Motor neuron (in vitro differentiated cells): Measurements from ENCODE around the gene RPL35. TPM values are rescaled to one million over a fixed set of nuclear protein-coding genes. Genes with fewer than 3 reads are reported as not detected.
"Not testable (repeated sequence)": the region's sequence is repeated elsewhere in the genome, so short reads cannot be mapped to it uniquely, and the experiment has no call there.

Experiments
- ATAC-seq, 8 experiments: fragments of 200-7000 bp; cut with Tn5 transposase; replicated peaks in 6 of 8; 2 replicates each; pipeline ENCODE4 v1.8.0; 2021; ENCODE audit warnings: mild to moderate bottlenecking in 8 of 8, moderate library complexity in 8 of 8
- H3K27ac ChIP-seq, 2 donors: fragments of 250-450 bp; sonication (Bioruptor Pico); 2 replicates each; pipeline ENCODE4 v1.9.0; 2021; ENCODE audit warnings: antibody characterized with exemption in 2 of 2, mild to moderate bottlenecking in 2 of 2, moderate library complexity in 1 of 2
- H3K4me1 ChIP-seq, 2 donors: fragments of 250-450 bp; sonication (Bioruptor Pico); replicated peaks in 1 of 2; 2 replicates each; pipeline ENCODE4 v1.6.1; 2021; ENCODE audit warnings: antibody characterized with exemption in 2 of 2, mild to moderate bottlenecking in 2 of 2, moderate library complexity in 1 of 2
- H3K4me3 ChIP-seq, 5 donors: fragments of 250-450 bp; sonication (Bioruptor Pico); 2 replicates each; pipeline ENCODE4 v1.9.0; 2021; ENCODE audit warnings: antibody characterized with exemption in 5 of 5, mild to moderate bottlenecking in 5 of 5, moderate library complexity in 4 of 5
- WGBS, 10 experiments: fragments of 450-650 bp; shearing (Covaris generic); methylation state at CpG; one replicate each; pipeline ENCODE4 v1.0.0; 2022; 5-methylcytosine and 5-hydroxymethylcytosine counted together
- in situ Hi-C, 9 experiments: fragments of 400-800 bp; cut with MboI; loops; one replicate each; pipeline ENCODE4 v1.15.0; 2021; ENCODE audit warnings: low sequenced_read_pairs in 9 of 9, low pct_unique_long_range_greater_than_20kb in 2 of 9; ENCODE audit not compliant: unreplicated experiment in 9 of 9
- total RNA-seq, 8 experiments: library from RNA; unstranded; fragments of 300-600 nt; gene quantifications; 2 replicates each; pipeline versions ENCODE4 v1.2.3 to v1.2.4, GENCODE V29; 2022

RPL35 gene
- total RNA-seq, 8 experiments from 2014 or later: 2,145 to 3,545 (median 3,108) TPM

GRCh38 chr9:124855566-124855943, 6.2 kb downstream of the RPL35 start:
- H3K27ac ChIP-seq: no peak overlapping the region
- H3K4me1 ChIP-seq: peaks cover 8 to 10% of the 10 kb centered on the region in 2 donors
- in situ Hi-C loops: loop anchor here in 3 of 9 experiments (10.0 to 25.0 kb wide), 2 partner anchors 81 to 93 kb away; partner anchors contain the start of genes NR6A1 (in 3 of the 3) and OLFML2A (in 2 of the 3)
- ATAC-seq: no peak
- 92% methylated on average over 9 of the region's 18 CpGs; no CpG with 5 or more reads in 9 of the 10 experiments for WGBS, 10 experiments
- H3K4me3 ChIP-seq: no peak overlapping the region

- no peak for ATAC-seq
- 29 to 80% (median 58%) methylated on average over 1 to 5 of the region's 7 CpGs; no CpG with 5 or more reads in 3 of the 10 experiments for WGBS, 10 experiments
- H3K27ac ChIP-seq: peak overlapping the region in 1 of 2 donors; percentile 7
- in situ Hi-C loops: loop anchor here in 5 of 9 experiments (5.0 to 25.0 kb wide), 3 partner anchors 80 to 93 kb away; partner anchors contain the start of genes NR6A1 (in 5 of the 5) and OLFML2A (in 2 of the 5)
- peaks cover under 1 to 9% of the 10 kb centered on the region in 2 donors for H3K4me1 ChIP-seq
- H3K4me3 ChIP-seq: no peak overlapping the region
Measured at GRCh38 chr9:124854822-124855221, 6.9 kb downstream of the RPL35 start.

GRCh38 chr9:124854161-124854560, 7.6 kb downstream of the RPL35 start:
- peaks cover 0 to 9% of the 10 kb centered on the region in 2 donors for H3K4me1 ChIP-seq
- in situ Hi-C loops: loop anchor here in 5 of 9 experiments (5.0 to 25.0 kb wide), 3 partner anchors 79 to 92 kb away; partner anchors contain the start of genes NR6A1 (in 5 of the 5) and OLFML2A (in 2 of the 5)
- no peak overlapping the region for H3K4me3 ChIP-seq
- WGBS, 10 experiments: 78 to 100% (median 95%) methylated on average over 1 to 4 of the region's 8 CpGs; no CpG with 5 or more reads in 6 of the 10 experiments
- H3K27ac ChIP-seq: no peak overlapping the region
- no peak for ATAC-seq

- peaks cover 0 to 9% of the 10 kb centered on the region in 2 donors for H3K4me1 ChIP-seq
- peak overlapping the region in 3 of 5 donors; percentile 20 to 36 (median 27) for H3K4me3 ChIP-seq
- no peak overlapping the region for H3K27ac ChIP-seq
- no peak for ATAC-seq
- 20 to 91% (median 71%) methylated on average over 1 to 4 of the region's 11 CpGs; no CpG with 5 or more reads in 6 of the 10 experiments for WGBS, 10 experiments
- in situ Hi-C loops: loop anchor here in 5 of 9 experiments (5.0 to 25.0 kb wide), 3 partner anchors 79 to 91 kb away; partner anchors contain the start of genes NR6A1 (in 5 of the 5) and OLFML2A (in 2 of the 5)
Measured at GRCh38 chr9:124853605-124854143, 8.1 kb downstream of the RPL35 start.

DNA sequence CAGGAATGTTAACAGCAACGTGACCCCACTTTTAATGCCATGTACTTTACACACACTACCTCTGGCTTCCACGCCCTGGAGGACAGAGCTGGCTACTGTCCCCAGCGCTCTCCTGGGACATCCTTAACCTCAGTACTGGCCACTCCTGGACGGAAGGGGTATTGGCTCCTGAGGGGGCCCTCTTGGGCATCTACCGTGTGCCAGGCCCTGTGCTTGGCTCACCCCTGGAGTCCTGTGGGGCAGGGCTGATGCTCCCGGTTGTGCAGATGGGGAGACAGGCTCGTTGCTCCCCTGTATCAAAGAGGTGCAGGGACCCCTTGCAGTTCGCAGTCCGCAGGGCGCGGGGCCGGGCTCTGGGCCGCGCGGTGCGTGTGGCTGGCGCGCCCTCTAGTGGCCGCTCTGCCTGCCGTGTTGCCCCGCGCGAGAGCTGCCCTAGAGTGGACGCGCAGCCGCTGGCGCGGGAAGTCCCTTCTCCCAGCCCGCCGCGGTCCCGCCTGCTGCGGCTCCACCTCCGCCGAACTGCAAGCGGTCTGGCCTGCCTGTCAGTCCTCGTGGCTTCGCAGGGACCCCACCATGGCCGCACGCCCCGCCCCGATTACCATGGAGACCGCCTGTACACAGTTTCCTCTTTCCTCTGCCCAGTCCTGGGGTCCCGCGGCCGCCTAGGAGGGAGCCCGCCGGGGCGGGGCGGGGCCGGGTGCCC, 8.8 kb downstream of the RPL35 start, which contains the start of gene WDR38:
Gene WDR38 (plus strand): TSS at position 632 of the 703 bp plus-strand sequence. CDS start 72 bp downstream, outside the sequence.
- peaks cover 0 to 9% of the 10 kb centered on the region in 2 donors for H3K4me1 ChIP-seq
- peak within 1 kb of the TSS; percentile 20 to 36 (median 27) for H3K4me3 ChIP-seq
- in situ Hi-C loops: loop anchor here in 5 of 9 experiments (5.0 to 25.0 kb wide), 3 partner anchors 78 to 91 kb away; partner anchors contain the start of genes NR6A1 (in 5 of the 5) and OLFML2A (in 2 of the 5)
- H3K27ac ChIP-seq: no peak within 1 kb of the TSS
- WGBS, 10 experiments: 1 to 31% (median 4%) methylated on average over 4 to 21 of the region's 51 CpGs; no CpG with 5 or more reads in 6 of the 10 experiments
- peak; percentile 76 to 93 (median 87) for ATAC-seq

DNA sequence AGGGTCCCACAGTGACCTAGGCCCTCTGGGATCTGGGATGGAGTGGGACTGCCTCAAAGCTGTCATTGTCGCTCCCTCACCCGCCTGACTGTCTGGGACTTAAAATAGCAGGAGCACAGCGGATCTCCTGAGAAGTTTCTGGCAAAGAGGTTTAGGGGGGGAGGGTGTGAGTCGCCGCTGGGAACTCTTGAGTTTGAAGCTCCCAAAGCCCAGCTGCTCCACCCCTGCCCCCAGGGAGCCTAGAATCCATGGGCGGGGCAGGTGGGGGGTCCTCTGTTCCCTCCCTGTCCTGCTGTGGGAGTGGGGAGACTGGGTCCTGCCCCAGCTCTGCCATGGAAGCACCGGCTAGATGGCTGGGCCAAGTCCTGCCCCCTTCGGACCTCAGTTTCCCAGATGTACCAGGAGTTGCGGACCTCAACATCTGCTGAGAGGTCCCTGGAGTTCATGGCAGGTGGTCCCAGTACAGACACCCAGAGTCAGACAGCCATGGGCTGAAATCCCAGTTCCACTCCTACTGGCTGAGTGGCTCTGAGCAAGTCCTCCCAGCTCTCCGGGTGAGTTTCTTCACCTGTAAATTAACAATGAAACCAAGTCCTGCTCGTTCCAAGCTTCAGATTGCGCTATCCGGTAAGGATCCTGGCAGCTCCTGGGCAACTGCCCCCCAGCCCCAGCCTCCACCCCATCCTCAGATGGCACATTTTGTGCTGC, 9.5 kb downstream of the RPL35 start:
- no peak for ATAC-seq
- Histone ChIP-seq H3K27ac (no peak overlapping the region), H3K4me3 (peak overlapping the region in 2 of 5 donors; percentile 29 to 36), H3K4me1 (peaks cover 0 to 9% of the 10 kb centered on the region in 2 donors)
- WGBS, 10 experiments: 39 to 100% (median 40%) methylated on average over 1 to 4 of the region's 13 CpGs; no CpG with 5 or more reads in 5 of the 10 experiments
- in situ Hi-C loops: loop anchor here in 5 of 9 experiments (5.0 to 25.0 kb wide), 3 partner anchors 77 to 90 kb away; partner anchors contain the start of genes NR6A1 (in 5 of the 5) and OLFML2A (in 2 of the 5)

GRCh38 chr9:124849801-124850200, 12.0 kb downstream of the RPL35 start:
- ATAC-seq: peak in 2 of 8 experiments; percentile 5 to 27
- WGBS, 10 experiments: 22 to 83% (median 42%) methylated on average over 3 to 8 of the region's 10 CpGs; no CpG with 5 or more reads in 4 of the 10 experiments
- in situ Hi-C loops: loop anchor here in 8 of 9 experiments (5.0 to 25.0 kb wide), 4 partner anchors 65 to 88 kb away; partner anchors contain the start of genes NR6A1 (in 7 of the 8) and OLFML2A (in 4 of the 8)
- Histone ChIP-seq H3K27ac (no peak overlapping the region), H3K4me1 (peaks cover 0 to 9% of the 10 kb centered on the region in 2 donors), H3K4me3 (no peak overlapping the region)

GRCh38 chr9:124846969-124847368, 14.8 kb downstream of the RPL35 start:
- Histone ChIP-seq H3K27ac (no peak overlapping the region), H3K4me3 (no peak overlapping the region), H3K4me1 (peaks cover 0 to 3% of the 10 kb centered on the region in 2 donors)
- peak in 1 of 8 experiments; percentile 37 for ATAC-seq
- in situ Hi-C loops: loop anchor here in 3 of 9 experiments (10.0 kb wide), 2 partner anchors 62 to 72 kb away; partner anchors contain the start of genes NR6A1 (in 2 of the 3) and OLFML2A (in 2 of the 3)
- 60 to 100% (median 83%) methylated on average over 1 to 6 of the region's 6 CpGs; no CpG with 5 or more reads in 2 of the 10 experiments for WGBS, 10 experiments

DNA sequence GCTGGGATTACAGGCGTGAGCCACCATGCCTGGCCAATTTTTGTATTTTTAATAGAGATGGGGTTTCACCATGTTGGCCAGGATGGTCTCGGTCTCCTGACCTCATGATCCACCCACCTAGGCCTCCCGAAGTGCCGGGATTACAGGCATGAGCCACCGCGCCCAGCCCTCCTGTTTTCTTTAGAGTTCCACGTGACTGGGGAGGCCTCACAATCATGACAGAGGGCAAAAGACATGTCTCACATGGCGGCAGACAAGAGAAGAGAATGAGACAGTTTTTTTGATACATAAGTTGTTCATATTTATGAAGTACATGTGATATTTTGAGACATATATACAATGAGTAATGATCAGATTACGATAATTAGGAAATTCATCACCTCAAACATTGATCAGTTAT, 15.3 kb downstream of the RPL35 start:
- ATAC-seq, H3K4me3 ChIP-seq, H3K4me1 ChIP-seq, H3K27ac ChIP-seq: not testable (repeated sequence)
- WGBS, 10 experiments: 43 to 100% (median 84%) methylated on average over 1 to 5 of the region's 9 CpGs; no CpG with 5 or more reads in 2 of the 10 experiments
- in situ Hi-C loops: loop anchor here in 3 of 9 experiments (10.0 kb wide), 2 partner anchors 62 to 72 kb away; partner anchors contain the start of genes NR6A1 (in 2 of the 3) and OLFML2A (in 2 of the 3)

GRCh38 chr9:124844291-124844690, 17.5 kb downstream of the RPL35 start:
- Histone ChIP-seq H3K27ac (no peak overlapping the region), H3K4me3 (no peak overlapping the region), H3K4me1 (no peaks in the 10 kb centered on the region)
- no peak for ATAC-seq
- in situ Hi-C loops: loop anchor here in 3 of 9 experiments (10.0 kb wide), 2 partner anchors 59 to 69 kb away; partner anchors contain the start of genes NR6A1 (in 2 of the 3) and OLFML2A (in 2 of the 3)
- WGBS, 10 experiments: 79 to 100% (median 80%) methylated on average over 1 to 3 of the region's 4 CpGs; no CpG with 5 or more reads in 5 of the 10 experiments

DNA sequence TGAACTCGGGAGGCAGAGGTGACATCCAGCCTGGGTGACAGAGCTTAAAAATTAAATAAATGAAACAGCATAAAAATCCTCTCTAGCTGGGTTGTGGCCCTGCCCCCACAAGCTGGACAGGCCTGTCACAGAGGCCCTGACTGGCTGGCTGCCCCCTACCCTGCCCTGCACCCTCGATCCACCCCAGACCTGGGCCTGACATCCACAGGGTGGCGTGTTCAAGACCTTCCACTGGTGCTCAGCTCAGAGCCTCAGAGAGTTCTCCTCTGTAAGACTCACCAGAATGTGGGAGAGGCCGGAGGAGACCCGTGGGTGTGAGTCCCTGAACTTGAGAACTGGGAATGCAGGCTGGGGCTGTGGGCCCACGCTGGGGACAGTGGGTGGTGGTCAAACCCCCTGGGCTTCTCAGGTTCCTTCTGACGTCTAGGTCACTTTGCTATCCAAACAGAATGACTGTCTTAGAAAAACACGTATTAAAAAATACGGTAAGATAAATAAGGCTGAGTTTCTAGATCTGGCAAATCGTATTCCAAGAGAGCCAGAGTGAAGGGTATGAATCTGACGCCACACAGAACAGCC, 18.2 kb downstream of the RPL35 start:
- H3K4me1 ChIP-seq: no peaks in the 10 kb centered on the region
- no peak overlapping the region for H3K27ac ChIP-seq
- 80 to 95% (median 86%) methylated on average over 1 to 5 of the region's 11 CpGs; no CpG with 5 or more reads in 5 of the 10 experiments for WGBS, 10 experiments
- ATAC-seq: no peak
- no peak overlapping the region for H3K4me3 ChIP-seq
- in situ Hi-C loops: loop anchor here in 3 of 9 experiments (10.0 kb wide), 2 partner anchors 59 to 69 kb away; partner anchors contain the start of genes NR6A1 (in 2 of the 3) and OLFML2A (in 2 of the 3)
